Liver (tissue), 9 donors: ENCODE results near the gene PLA2R1. TPM values are rescaled to one million over a fixed set of nuclear protein-coding genes. Genes with fewer than 3 reads are reported as not detected.

Experiments used
- DNase-seq: peaks from one replicate; pipeline ENCODE4 v3.0.0-alpha.2; 2017; ENCODE audit warnings: low spot score
- H3K27ac ChIP-seq, 2 donors: one replicate each; pipeline ENCODE4 v1.7.0; 2013; ENCODE audit warnings: inconsistent platforms in 2 of 2, low read length in 2 of 2, control low read depth in 1 of 2, low read depth in 1 of 2, mild to moderate bottlenecking in 1 of 2
- H3K27me3 ChIP-seq, 4 donors: one replicate each; pipeline versions ENCODE4 v1.6.1 to v1.7.0; 2013; ENCODE audit warnings: low read length in 3 of 4, inconsistent platforms in 1 of 4, mild to moderate bottlenecking in 1 of 4, moderate library complexity in 1 of 4; ENCODE audit not compliant: control insufficient read depth in 4 of 4, insufficient read depth in 4 of 4
- H3K36me3 ChIP-seq, 4 donors: one replicate each; pipeline versions ENCODE4 v1.6.1 to v1.7.0; 2013; ENCODE audit warnings: low read length in 3 of 4, mild to moderate bottlenecking in 3 of 4, low read depth in 1 of 4, moderate library complexity in 1 of 4; ENCODE audit not compliant: control insufficient read depth in 4 of 4, insufficient read depth in 3 of 4
- H3K4me1 ChIP-seq, 4 donors: one replicate each; pipeline versions ENCODE4 v1.6.1 to v1.7.0; 2013; ENCODE audit warnings: low read length in 3 of 4, mild to moderate bottlenecking in 3 of 4, moderate library complexity in 1 of 4; ENCODE audit not compliant: control insufficient read depth in 4 of 4, insufficient read depth in 4 of 4
- H3K4me3 ChIP-seq, 3 donors: one replicate each; pipeline versions ENCODE4 v1.6.1 to v1.7.0; 2013; ENCODE audit warnings: low read length in 3 of 3, control low read depth in 1 of 3, low read depth in 1 of 3, mild to moderate bottlenecking in 1 of 3
- H3K9ac ChIP-seq, 2 donors: one replicate each; pipeline ENCODE4 v1.7.0; 2013; ENCODE audit warnings: low read length in 2 of 2, mild to moderate bottlenecking in 2 of 2, moderate library complexity in 2 of 2, control low read depth in 1 of 2, low read depth in 1 of 2
- H3K9me3 ChIP-seq, 4 donors: one replicate each; pipeline versions ENCODE4 v1.6.1 to v1.7.0; 2013; ENCODE audit warnings: low read length in 3 of 4; ENCODE audit not compliant: control insufficient read depth in 4 of 4
- EGR1 ChIP-seq, 2 donors: IDR thresholded peaks; 2 replicates each; pipeline ENCODE4 v1.6.1; 2016 to 2018; ENCODE audit warnings: antibody characterized with exemption in 2 of 2, low read depth in 2 of 2
- FOXA1 ChIP-seq: IDR thresholded peaks from 2 replicates; pipeline ENCODE4 v1.6.1; 2016; ENCODE audit warnings: antibody characterized with exemption
- FOXA2 ChIP-seq: IDR thresholded peaks from 2 replicates; pipeline ENCODE4 v1.6.1; 2016; ENCODE audit warnings: antibody characterized with exemption
- GABPA ChIP-seq, 2 donors: IDR thresholded peaks in 1 of 2; conservative IDR thresholded peaks in 1 of 2; 2 replicates each; pipeline ENCODE4 v1.6.1; 2016; ENCODE audit warnings: antibody characterized with exemption in 2 of 2, mild to moderate bottlenecking in 1 of 2, moderate library complexity in 1 of 2
- HNF4A ChIP-seq, 2 donors: conservative IDR thresholded peaks; 2 replicates each; pipeline ENCODE4 v1.6.1; 2016; ENCODE audit warnings: antibody characterized with exemption in 2 of 2, mild to moderate bottlenecking in 2 of 2
- HNF4G ChIP-seq: IDR thresholded peaks from 2 replicates; pipeline ENCODE4 v1.6.1; 2016; ENCODE audit warnings: antibody characterized with exemption
- JUND ChIP-seq, 2 donors: IDR thresholded peaks; 2 replicates each; pipeline ENCODE4 v1.6.1; 2016; ENCODE audit warnings: antibody characterized with exemption in 2 of 2
- NR2F2 ChIP-seq: IDR thresholded peaks from 2 replicates; pipeline ENCODE4 v1.6.1; 2016; ENCODE audit warnings: antibody characterized with exemption
- RAD21 ChIP-seq, 2 donors: IDR thresholded peaks; 2 replicates each; pipeline ENCODE4 v1.6.1; 2016; ENCODE audit warnings: antibody characterized with exemption in 2 of 2, mild to moderate bottlenecking in 2 of 2
- RXRA ChIP-seq, 2 donors: IDR thresholded peaks; 2 replicates each; pipeline ENCODE4 v1.6.1; 2017 to 2018; ENCODE audit warnings: antibody characterized with exemption in 2 of 2, mild to moderate bottlenecking in 1 of 2
- SP1 ChIP-seq: IDR thresholded peaks from 2 replicates; pipeline ENCODE4 v1.6.1; 2018; ENCODE audit warnings: antibody characterized with exemption, mild to moderate bottlenecking
- TAF1 ChIP-seq: conservative IDR thresholded peaks from 2 replicates; pipeline ENCODE4 v1.6.1; 2016; ENCODE audit warnings: antibody characterized with exemption, mild to moderate bottlenecking
- YY1 ChIP-seq: IDR thresholded peaks from 2 replicates; pipeline ENCODE4 v1.6.1; 2016; ENCODE audit warnings: antibody characterized with exemption, mild to moderate bottlenecking
- WGBS: extraction: QIAGEN DNeasy Blood & Tissue Kit; methylation state at CpG from one replicate; pipeline ENCODE4 v1.1.7; 2013; 5-methylcytosine and 5-hydroxymethylcytosine counted together
- polyA plus RNA-seq, 2 donors: library from polyadenylated mRNA; stranded (reverse) in 1 of 2; unstranded in 1 of 2; fragments of 200-250 nt in 1 of 2; fragments of >200 nt in 1 of 2; fragmentation: Nextera tagmentation in 1 of 2; extraction: Ambion mirVana in 1 of 2; gene quantifications; one replicate each; pipeline versions ENCODE4 v1.2.1 to v1.2.3, GENCODE V29; 2013 to 2015
- total RNA-seq, 2 donors: library from RNA; depleted of rRNA; stranded (reverse); fragments of >200 nt; gene quantifications; one replicate each; pipeline ENCODE4 v1.2.3, GENCODE V29; 2014
- TF ChIP-seq, protein P1 (sequence below): IDR thresholded peaks from 2 replicates; pipeline ENCODE4 v1.6.1; 2016; ENCODE audit warnings: antibody characterized with exemption
- TF ChIP-seq, protein P2 (sequence below): IDR thresholded peaks from 2 replicates; pipeline ENCODE4 v1.6.1; 2016; ENCODE audit warnings: antibody characterized with exemption
- TF ChIP-seq, protein P3 (sequence below): fragments of 150-350 bp; IDR thresholded peaks from 2 replicates; pipeline ENCODE4 v1.5.1; 2017; ENCODE audit warnings: improper control_type of control experiment, low read depth, low read length; ENCODE audit not compliant: missing input control
- TF ChIP-seq, protein P4 (sequence below): IDR thresholded peaks from 2 replicates; pipeline ENCODE4 v1.6.1; 2016; ENCODE audit warnings: antibody characterized with exemption, mild to moderate bottlenecking
- TF ChIP-seq, protein P5 (sequence below): IDR thresholded peaks from 2 replicates; pipeline ENCODE4 v1.6.1; 2016; ENCODE audit warnings: antibody characterized with exemption
- donor health status: healthy.
- donor health status: healthy.
- donor health status: healthy.
- donor health status: healthy.
- donor health status: healthy.

Gene PLA2R1
- total and polyA plus RNA-seq, 4 donors: 0.61 to 2.3 (median 0.66) TPM

DNA sequence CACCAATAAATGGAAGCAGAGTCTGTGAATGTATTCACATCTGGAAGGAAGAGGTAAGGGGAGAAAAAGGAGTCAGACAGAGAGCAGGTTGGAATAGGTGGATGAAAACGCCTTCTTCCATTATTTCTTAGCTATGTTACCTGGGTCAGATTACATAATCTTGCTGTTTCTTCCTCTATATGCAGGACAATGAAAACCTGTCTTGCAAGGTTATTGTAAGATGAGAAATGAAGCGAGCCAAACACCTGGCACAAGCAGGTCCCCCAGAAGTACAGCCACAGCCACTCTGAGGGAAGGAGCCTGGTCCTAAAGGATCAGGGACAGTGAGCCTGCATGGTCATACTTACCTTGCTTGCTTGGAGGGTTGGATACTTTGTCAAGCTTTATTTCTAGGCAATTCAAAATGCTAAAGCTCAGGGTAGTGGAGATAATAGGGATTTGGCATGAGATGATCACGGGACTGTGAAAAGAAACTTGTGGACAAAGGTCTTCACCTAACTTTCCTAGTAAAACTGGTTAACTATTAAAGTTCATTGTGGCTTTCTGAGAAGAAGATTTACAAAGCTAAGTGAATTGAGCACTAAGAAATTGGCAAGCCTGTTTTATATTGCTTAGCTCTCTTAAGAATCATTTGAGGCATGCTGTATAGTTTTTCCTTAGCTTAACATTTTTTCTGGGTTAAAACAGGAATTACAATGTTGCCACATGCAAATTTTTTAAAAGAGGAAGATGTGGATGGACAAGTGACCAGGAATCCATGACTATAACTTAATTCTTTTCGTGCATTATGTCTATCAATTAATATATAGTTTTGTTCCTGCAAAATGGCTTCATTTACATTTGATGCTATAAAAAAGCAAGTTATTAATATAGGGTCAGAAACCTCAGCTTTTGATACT is 15.7 kb upstream of the PLA2R1 start:
- no peaks in the 10 kb centered on the region for H3K36me3 ChIP-seq
- no peak overlapping the region for H3K9ac ChIP-seq
- H3K4me3 ChIP-seq: no peak overlapping the region
- H3K9me3 ChIP-seq: peaks cover 0 to 8% (median 4%) of the 10 kb centered on the region in 4 donors
- H3K27me3 ChIP-seq: no peaks in the 10 kb centered on the region
- H3K4me1 ChIP-seq: no peaks in the 10 kb centered on the region
- DNase-seq: no peak
- TF ChIP-seq RXRA (IDR thresholded peaks at IDR 0.05) (no peak), TAF1 (no peak), HNF4A (conservative IDR thresholded peaks at IDR 0.05) (no peak), FOXA1 (no peak), SP1 (no peak), NR2F2 (no peak), YY1 (no peak), JUND (IDR thresholded peaks at IDR 0.05) (no peak), RAD21 (IDR thresholded peaks at IDR 0.05) (no peak), FOXA2 (no peak), EGR1 (IDR thresholded peaks at IDR 0.05; ENCODE audit: low read depth in 2 of 2) (no peak), HNF4G (no peak), GABPA (IDR thresholded peaks at IDR 0.05 in 1 of 2, conservative IDR thresholded peaks at IDR 0.05 in 1 of 2) (no peak)
- TF ChIP-seq, protein P1, sequence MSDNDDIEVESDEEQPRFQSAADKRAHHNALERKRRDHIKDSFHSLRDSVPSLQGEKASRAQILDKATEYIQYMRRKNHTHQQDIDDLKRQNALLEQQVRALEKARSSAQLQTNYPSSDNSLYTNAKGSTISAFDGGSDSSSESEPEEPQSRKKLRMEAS: no peak
- TF ChIP-seq, protein P2, sequence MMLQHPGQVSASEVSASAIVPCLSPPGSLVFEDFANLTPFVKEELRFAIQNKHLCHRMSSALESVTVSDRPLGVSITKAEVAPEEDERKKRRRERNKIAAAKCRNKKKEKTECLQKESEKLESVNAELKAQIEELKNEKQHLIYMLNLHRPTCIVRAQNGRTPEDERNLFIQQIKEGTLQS: no peak
- TF ChIP-seq, protein P3, sequence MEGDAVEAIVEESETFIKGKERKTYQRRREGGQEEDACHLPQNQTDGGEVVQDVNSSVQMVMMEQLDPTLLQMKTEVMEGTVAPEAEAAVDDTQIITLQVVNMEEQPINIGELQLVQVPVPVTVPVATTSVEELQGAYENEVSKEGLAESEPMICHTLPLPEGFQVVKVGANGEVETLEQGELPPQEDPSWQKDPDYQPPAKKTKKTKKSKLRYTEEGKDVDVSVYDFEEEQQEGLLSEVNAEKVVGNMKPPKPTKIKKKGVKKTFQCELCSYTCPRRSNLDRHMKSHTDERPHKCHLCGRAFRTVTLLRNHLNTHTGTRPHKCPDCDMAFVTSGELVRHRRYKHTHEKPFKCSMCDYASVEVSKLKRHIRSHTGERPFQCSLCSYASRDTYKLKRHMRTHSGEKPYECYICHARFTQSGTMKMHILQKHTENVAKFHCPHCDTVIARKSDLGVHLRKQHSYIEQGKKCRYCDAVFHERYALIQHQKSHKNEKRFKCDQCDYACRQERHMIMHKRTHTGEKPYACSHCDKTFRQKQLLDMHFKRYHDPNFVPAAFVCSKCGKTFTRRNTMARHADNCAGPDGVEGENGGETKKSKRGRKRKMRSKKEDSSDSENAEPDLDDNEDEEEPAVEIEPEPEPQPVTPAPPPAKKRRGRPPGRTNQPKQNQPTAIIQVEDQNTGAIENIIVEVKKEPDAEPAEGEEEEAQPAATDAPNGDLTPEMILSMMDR: no peak
- TF ChIP-seq, protein P4, sequence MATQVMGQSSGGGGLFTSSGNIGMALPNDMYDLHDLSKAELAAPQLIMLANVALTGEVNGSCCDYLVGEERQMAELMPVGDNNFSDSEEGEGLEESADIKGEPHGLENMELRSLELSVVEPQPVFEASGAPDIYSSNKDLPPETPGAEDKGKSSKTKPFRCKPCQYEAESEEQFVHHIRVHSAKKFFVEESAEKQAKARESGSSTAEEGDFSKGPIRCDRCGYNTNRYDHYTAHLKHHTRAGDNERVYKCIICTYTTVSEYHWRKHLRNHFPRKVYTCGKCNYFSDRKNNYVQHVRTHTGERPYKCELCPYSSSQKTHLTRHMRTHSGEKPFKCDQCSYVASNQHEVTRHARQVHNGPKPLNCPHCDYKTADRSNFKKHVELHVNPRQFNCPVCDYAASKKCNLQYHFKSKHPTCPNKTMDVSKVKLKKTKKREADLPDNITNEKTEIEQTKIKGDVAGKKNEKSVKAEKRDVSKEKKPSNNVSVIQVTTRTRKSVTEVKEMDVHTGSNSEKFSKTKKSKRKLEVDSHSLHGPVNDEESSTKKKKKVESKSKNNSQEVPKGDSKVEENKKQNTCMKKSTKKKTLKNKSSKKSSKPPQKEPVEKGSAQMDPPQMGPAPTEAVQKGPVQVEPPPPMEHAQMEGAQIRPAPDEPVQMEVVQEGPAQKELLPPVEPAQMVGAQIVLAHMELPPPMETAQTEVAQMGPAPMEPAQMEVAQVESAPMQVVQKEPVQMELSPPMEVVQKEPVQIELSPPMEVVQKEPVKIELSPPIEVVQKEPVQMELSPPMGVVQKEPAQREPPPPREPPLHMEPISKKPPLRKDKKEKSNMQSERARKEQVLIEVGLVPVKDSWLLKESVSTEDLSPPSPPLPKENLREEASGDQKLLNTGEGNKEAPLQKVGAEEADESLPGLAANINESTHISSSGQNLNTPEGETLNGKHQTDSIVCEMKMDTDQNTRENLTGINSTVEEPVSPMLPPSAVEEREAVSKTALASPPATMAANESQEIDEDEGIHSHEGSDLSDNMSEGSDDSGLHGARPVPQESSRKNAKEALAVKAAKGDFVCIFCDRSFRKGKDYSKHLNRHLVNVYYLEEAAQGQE: no peak
- TF ChIP-seq, protein P5, sequence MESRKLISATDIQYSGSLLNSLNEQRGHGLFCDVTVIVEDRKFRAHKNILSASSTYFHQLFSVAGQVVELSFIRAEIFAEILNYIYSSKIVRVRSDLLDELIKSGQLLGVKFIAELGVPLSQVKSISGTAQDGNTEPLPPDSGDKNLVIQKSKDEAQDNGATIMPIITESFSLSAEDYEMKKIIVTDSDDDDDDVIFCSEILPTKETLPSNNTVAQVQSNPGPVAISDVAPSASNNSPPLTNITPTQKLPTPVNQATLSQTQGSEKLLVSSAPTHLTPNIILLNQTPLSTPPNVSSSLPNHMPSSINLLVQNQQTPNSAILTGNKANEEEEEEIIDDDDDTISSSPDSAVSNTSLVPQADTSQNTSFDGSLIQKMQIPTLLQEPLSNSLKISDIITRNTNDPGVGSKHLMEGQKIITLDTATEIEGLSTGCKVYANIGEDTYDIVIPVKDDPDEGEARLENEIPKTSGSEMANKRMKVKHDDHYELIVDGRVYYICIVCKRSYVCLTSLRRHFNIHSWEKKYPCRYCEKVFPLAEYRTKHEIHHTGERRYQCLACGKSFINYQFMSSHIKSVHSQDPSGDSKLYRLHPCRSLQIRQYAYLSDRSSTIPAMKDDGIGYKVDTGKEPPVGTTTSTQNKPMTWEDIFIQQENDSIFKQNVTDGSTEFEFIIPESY: no peak
- WGBS: 70% methylated on average over 4 of the region's 4 CpGs
- H3K27ac ChIP-seq: no peak overlapping the region
